Nephron (organoid): ENCODE measurements around the gene UBE2S.
A peak's percentile ranks its signal among the peaks of the same experiment; 100 is the strongest.

Source experiments
- H3K27ac Mint-ChIP-seq, 3 experiments: 2 replicates each; pipeline ENCODE4 v1.8.0; 2020; ENCODE audit warnings: mixed read lengths in 3 of 3, mild to moderate bottlenecking in 2 of 3, moderate library complexity in 1 of 3
- H3K27me3 Mint-ChIP-seq: 2 replicates; pipeline ENCODE4 v1.8.0; 2021; ENCODE audit warnings: low read depth, mild to moderate bottlenecking, moderate library complexity, mixed read lengths
- H3K36me3 Mint-ChIP-seq: 2 replicates; pipeline ENCODE4 v1.8.0; 2020; ENCODE audit warnings: low read depth, mixed read lengths
- H3K4me1 Mint-ChIP-seq: 2 replicates; pipeline ENCODE4 v1.8.0; 2020; ENCODE audit warnings: mixed read lengths
- H3K4me3 Mint-ChIP-seq, 3 experiments: 2 replicates each; pipeline ENCODE4 v1.8.0; 2020; ENCODE audit warnings: mild to moderate bottlenecking in 3 of 3, mixed read lengths in 3 of 3, moderate library complexity in 2 of 3
- H3K9me3 Mint-ChIP-seq: 2 replicates; pipeline ENCODE4 v1.8.0; 2020; ENCODE audit warnings: mixed read lengths
- CTCF ChIP-seq, 3 experiments: fragments of 200-600 bp; sonication (generic); IDR thresholded peaks; one replicate each; pipeline ENCODE4 v1.5.0; 2021; ENCODE audit warnings: antibody characterized with exemption in 3 of 3; ENCODE audit not compliant: unreplicated experiment in 3 of 3

Gene UBE2S

GRCh38 chr19:55382522-55383054 is 25.0 kb downstream of the UBE2S start:
- H3K36me3 Mint-ChIP-seq, result peaks cover 15% of the 10 kb centered on the region
- peaks cover 11% of the 10 kb centered on the region for H3K27me3 Mint-ChIP-seq
- TF ChIP-seq CTCF (IDR thresholded peaks at IDR 0.05; ENCODE audit: unreplicated experiment in 3 of 3), result no peak
- peak overlapping the region; percentile 69 to 80 (median 80) for H3K4me3 Mint-ChIP-seq
- H3K9me3 Mint-ChIP-seq, result no peaks in the 10 kb centered on the region
- H3K4me1 Mint-ChIP-seq, result peaks cover 36% of the 10 kb centered on the region
- peak overlapping the region in 2 of 3 experiments; percentile 17 to 35 for H3K27ac Mint-ChIP-seq

GRCh38 chr19:55382013-55382412 is 25.6 kb downstream of the UBE2S start:
- no peak for TF ChIP-seq CTCF (IDR thresholded peaks at IDR 0.05; ENCODE audit: unreplicated experiment in 3 of 3)
- Mint-ChIP-seq H3K27ac (no peak overlapping the region), H3K4me1 (peaks cover 30% of the 10 kb centered on the region), H3K4me3 (peak overlapping the region; percentile 69 to 79 (median 71)), H3K36me3 (peaks cover 10% of the 10 kb centered on the region), H3K27me3 (peaks cover 11% of the 10 kb centered on the region), H3K9me3 (no peaks in the 10 kb centered on the region)

- TF ChIP-seq CTCF (IDR thresholded peaks at IDR 0.05; ENCODE audit: unreplicated experiment in 3 of 3), result no peak
- Mint-ChIP-seq H3K4me3 (peak overlapping the region in 2 of 3 experiments; percentile 13 to 31), H3K36me3 (no peaks in the 10 kb centered on the region), H3K4me1 (peaks cover 19% of the 10 kb centered on the region), H3K27ac (peak overlapping the region; percentile 25 to 71 (median 43)), H3K27me3 (peaks cover 14% of the 10 kb centered on the region), H3K9me3 (no peaks in the 10 kb centered on the region)
These were observed 28.4 kb downstream of the UBE2S start for GRCh38 chr19:55379174-55379573.

GRCh38 chr19:55377356-55378131 is 30.0 kb downstream of the UBE2S start:
- H3K9me3 Mint-ChIP-seq, result no peaks in the 10 kb centered on the region
- no peaks in the 10 kb centered on the region for H3K36me3 Mint-ChIP-seq
- no peak for TF ChIP-seq CTCF (IDR thresholded peaks at IDR 0.05; ENCODE audit: unreplicated experiment in 3 of 3)
- H3K27me3 Mint-ChIP-seq, result peaks cover 19% of the 10 kb centered on the region
- H3K4me3 Mint-ChIP-seq, result peak overlapping the region in 1 of 3 experiments; percentile 19
- no peak overlapping the region for H3K27ac Mint-ChIP-seq
- peaks cover 25% of the 10 kb centered on the region for H3K4me1 Mint-ChIP-seq

- H3K27ac Mint-ChIP-seq, result peak within 1 kb of the TSS in 2 of 3 experiments; percentile 17 to 24
- H3K4me1 Mint-ChIP-seq, result peaks cover 21% of the 10 kb centered on the region
- H3K9me3 Mint-ChIP-seq, result no peaks in the 10 kb centered on the region
- H3K36me3 Mint-ChIP-seq, result no peaks in the 10 kb centered on the region
- peaks cover 23% of the 10 kb centered on the region for H3K27me3 Mint-ChIP-seq
- H3K4me3 Mint-ChIP-seq, result peak within 1 kb of the TSS in 2 of 3 experiments; percentile 16 to 25
- no peak for TF ChIP-seq CTCF (IDR thresholded peaks at IDR 0.05; ENCODE audit: unreplicated experiment in 3 of 3)
These were observed 31.2 kb downstream of the UBE2S start, which contains the start of gene TMEM190 for GRCh38 chr19:55376241-55376933. TMEM190 (plus strand) TSS chr19:55376826; CDS start chr19:55376854, 28 bp downstream.
